Activated T-helper 1 cell treated with anti-CD3 and anti-CD28 coated beads, Interleukin-2, amount 50 U/mL, for 16 hours (primary cell): Measurements from ENCODE around the gene AAMDC.
"Not testable (repeated sequence)": the region's sequence is repeated elsewhere in the genome, so short reads cannot be mapped to it uniquely, and the experiment has no call there.

ENCODE experiments used
- DNase-seq, 2 donors: peaks; one replicate each; pipeline ENCODE4 v3.0.0-alpha.2; 2020; ENCODE audit warnings: low read depth in 1 of 2, low spot score in 1 of 2

The AAMDC gene

DNA sequence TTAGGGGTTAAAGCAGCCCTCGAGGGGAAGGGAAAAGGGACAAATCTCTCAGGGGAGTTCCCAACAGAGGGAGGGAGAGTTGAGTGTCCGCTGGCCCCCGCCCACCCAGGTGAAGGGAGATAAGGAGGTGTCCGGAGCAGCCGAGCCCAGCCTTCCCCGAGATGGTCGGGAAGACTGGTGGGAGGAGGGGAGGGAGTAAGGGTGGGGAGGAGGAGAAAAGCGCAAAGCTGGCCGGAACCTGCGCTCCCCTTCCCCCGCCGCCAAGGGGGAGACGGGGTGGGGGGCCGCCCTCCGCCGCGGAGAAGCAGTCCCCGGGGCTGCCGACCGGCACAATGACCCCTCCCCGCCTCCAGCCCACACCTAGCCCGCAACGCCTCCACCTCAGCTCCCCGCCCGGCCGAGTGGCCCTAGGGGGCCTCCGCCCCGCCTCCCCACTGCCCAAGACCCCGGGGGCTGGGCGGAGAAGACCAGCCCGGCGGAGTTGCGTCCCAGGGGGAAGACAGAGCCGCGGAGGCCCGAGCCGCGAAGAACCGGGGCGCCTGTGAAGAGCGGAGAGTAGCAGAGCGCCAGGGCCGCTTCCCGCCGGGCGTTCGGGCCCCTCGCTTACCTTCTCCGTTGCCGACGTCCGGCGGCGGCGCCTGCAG, 901 bp upstream of the AAMDC start:
- DNase-seq = peak in 1 of 2 donors; percentile 20

DNA sequence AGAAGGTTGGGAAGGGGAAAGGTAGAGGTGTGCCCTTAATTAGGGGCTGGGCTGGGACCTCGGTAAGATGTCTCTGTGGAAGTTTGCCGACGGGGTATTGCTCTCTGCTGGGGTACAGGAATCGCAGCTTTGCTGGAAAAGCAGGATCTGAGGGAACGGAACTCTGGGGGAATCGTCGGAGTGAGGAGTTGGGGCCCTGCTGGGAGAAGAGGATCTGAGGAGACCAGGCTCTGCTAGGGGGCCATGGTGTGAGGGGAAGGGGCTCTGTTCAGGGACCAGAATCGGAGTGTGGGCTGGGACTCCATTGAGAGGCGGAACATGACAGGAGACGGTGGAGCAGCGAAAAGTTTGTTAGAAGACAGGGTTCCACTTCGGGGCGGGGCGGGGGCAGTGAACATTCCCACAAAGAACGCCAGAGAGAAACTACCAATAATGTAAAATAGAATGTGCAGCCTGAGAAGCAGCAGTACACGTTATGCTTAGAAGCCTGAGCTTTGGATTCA, 456 bp downstream of the AAMDC start:
- peak in 1 of 2 donors; percentile 1 for DNase-seq

- DNase-seq = not testable (repeated sequence)
These were observed 1.2 kb downstream of the AAMDC start for GRCh38 chr11:77822126-77822525.

DNA sequence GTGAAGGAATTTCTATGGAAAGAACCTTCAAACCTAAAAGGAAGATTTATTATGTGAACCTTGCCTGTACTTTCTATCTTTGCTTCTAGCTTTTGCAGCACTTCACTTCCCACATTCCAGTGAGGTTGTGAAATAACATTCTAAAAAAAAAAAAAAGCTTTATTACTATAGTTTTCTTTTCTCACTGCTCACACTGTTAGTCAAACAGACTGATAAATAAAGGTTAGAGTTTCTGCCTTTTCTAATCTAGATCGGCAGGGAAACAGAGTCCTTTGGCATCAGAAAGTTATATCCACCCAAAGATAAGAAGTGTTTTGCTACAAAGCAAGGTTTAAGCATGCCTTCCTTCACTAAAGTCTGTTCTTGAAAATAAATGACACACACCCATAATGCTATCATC, 2.8 kb downstream of the AAMDC start:
- no peak for DNase-seq

DNA sequence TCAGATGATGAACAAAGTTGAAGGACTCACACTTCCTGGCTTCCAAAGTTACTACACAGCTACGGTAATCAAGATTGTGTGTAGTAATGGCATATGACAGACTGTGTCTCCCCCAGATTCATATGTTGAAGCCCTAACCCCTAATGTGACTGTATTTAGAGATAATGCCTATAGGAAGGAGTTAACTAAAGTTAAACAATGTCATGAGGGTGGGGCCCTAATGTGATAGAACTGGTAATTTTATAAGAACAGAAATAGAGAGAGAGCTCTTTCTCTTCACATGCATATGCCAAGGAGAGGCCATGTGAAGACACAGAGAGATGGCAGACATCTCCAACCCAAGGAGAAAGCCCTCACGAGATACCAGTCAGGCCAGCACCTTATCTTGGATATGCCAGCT, 8.0 kb downstream of the AAMDC start:
- no peak for DNase-seq

DNA sequence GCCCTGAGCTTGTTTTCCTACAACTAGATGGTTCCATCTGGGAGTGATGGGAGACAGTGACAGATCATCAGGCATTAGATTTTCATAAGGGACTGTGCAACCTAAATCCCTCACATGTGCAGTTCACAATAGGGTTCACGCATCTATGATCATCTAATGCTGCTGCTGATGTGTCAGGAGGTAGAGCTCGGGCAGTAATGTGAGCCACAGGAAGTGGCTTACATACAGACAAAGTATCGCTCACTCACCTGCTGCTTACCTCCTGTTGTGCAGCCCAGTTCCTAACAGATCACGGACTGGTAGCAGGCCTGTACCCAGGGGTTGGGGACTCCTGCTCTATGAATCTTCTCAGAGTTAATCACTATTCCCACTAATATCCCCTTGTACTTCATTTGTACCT, 12.4 kb downstream of the AAMDC start:
- DNase-seq = no peak

DNA sequence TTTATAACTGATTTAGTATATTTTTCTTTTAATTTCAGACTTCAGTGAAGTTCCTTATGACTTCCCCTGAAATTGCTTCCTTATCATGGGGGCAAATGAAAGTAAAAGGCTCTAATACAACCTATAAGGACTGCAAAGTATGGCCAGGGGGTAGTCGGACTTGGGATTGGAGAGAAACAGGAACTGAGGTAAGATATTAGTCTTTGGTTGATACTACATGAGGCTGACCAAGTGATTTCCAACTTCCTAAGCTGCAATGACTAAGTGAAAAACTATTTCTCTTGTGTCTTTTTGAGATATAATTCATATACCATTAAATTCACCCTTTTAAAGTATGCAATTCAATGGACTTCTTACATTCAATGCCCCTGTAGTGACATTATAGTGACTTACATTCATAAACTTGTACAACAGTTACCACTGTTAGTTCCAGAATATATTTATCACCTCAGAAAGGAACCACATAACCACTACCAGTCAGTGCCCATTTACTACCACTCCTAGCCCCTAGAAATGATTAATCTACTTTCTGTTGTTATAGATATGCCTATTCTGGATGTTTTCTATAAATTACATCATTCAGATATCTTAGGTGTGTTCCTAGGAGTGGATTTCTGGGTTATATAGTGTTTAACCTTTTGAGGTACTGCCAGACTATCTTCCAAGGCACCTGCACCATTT, 21.6 kb downstream of the AAMDC start:
- no peak for DNase-seq

- not testable (repeated sequence) for DNase-seq
These were observed 22.8 kb downstream of the AAMDC start for GRCh38 chr11:77843700-77844099.

- no peak for DNase-seq
These were observed 30.6 kb downstream of the AAMDC start for GRCh38 chr11:77851503-77851902.

DNA sequence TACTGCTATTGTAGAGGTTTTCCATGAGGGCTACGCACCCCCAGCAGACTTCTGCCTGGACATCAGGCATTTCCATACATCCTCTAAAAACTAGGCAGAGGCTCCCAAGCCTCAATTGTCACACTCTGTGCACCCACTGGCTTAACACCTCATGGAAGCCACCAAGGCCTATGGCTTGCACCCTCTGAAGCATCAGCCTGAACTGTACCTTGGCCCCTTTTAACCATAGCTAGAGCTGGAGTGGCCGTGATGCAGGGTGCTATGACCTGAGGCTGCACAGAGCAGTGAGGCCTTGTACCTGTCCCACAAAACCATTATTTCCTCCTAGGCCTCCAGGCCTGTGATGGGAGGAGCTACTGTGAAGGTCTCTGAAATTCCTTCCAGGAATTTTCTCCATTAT, 33.9 kb downstream of the AAMDC start:
- DNase-seq = no peak

DNA sequence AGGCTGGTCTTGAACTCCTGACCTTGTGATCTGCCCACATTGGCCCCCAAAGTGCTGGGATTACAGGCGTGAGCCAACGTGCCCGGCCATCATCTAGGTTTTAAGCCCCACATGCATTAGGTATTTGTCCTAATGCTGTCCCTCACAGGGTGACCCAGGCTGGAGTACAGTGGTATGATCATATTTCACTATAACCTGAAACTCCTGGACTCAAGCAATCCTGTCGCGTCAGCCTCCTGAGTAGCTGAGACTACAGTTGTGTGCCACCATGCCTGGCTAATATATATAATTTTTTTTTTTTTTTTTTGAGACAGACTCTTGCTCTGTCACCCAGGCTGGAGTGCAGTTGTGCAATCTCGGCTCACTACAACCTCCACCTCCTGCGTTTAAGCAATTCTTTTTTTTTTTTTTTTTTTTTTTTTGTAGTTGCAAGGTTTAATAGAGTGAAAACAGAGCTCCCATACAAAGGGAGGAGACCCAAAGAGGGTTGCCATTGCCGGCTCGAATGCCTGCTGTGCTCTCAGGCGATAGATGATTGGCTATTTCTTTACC, 37.0 kb downstream of the AAMDC start:
- DNase-seq = not testable (repeated sequence)

DNA sequence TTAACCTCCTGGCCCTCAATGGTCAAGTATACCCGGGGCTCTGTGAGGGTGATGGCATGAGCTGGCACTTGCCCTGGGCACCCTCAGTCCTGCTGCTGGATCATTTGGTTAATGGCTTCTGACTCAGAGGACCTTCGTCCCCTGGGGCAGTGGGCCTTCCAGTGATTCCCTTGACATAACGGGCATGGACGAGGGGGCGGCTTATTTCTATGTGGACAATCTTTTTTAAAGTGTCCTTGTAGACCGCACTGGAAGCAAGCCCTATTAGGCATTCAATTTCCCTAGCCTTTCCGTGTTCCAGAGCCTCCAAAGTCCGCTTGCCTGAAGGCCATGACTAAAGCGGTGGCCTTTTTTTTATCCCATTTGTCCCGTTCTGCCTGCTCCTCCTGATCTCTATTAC, 40.5 kb downstream of the AAMDC start:
- DNase-seq = not testable (repeated sequence)

GRCh38 chr11:77865805-77866204, 44.9 kb downstream of the AAMDC start:
- DNase-seq = no peak

DNA sequence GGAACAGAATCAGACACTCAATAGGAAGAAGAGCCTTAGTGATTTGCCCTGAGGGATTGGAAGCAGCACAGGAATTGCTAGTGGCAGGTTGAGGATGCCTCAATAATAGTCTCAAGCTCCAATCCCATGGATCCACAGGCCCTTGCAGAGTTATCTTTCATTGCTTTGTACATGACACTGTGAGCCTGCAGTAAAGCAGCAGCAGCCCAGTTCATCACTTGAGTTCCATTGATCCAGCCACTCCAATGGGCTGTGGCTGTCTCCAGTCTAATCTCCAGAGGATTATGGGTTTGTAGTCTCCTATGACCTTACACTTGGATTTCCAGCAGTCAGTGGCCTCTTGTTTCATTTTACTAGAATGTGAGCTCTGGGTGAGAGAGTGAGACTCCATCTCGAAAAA, 45.4 kb downstream of the AAMDC start:
- no peak for DNase-seq

DNA sequence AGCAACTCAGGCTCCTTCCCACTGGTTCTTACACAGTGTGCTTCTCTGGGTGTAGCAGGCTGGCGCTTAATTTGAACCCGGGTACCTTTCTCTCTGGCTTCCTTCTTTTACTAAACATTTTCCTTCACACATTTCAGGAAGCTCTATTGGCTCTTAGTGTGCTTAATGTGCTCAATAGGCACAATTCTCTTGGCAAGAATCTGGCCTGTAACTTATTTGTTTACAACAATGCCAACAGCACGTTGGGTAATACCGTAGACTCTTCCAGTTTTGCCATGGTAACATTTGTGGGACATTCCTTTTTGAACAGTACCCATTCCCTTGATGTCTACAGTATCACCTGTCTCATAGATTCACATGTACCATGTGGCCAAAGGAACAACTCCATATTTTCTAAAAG, 47.8 kb downstream of the AAMDC start:
- DNase-seq = no peak

DNA sequence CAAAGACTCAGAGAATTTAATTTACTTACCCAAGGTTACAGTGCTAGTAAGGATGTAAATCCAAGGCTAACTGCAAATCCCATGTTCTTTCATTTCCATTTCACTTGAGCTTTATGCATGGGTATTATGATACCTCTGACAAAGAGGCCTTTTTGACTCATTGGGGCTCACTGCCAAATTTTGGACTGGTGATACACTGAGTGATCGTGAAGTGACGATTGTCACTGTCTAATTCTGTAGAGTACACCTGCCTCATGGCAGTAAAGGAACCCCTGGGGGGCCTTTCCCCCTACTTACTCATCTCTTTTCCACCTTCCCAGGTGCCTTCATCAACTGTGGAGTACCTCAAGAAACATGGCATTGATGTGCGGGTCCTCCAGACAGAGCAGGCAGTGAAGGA, 50.9 kb downstream of the AAMDC start:
- no peak for DNase-seq

- no peak for DNase-seq
These were observed 52.4 kb downstream of the AAMDC start for GRCh38 chr11:77873345-77873744.

DNA sequence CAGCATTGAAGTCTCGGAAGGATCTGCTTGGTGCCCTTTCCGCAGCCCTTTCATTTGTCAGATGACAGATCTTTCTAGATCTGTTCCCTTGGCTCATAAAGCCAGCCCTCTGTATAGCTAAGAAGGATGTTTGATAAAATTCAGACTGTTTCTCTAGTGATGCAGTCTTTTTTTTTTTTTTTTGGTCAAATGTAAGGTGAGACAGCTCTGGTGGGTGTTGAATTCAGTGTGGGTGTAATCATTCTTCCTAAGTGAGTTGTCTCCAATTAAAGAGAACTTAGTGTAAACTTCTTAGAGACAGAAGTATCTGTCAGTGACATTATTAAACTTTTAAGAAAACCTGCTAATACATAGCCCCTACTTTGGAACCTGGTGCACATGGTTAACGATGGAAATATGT, 53.3 kb downstream of the AAMDC start:
- no peak for DNase-seq

- DNase-seq = no peak
These were observed 55.1 kb downstream of the AAMDC start for GRCh38 chr11:77876045-77876444.

GRCh38 chr11:77878247-77878646, 57.3 kb downstream of the AAMDC start:
- DNase-seq = not testable (repeated sequence)

GRCh38 chr11:77879218-77879617, 58.3 kb downstream of the AAMDC start:
- DNase-seq = no peak

GRCh38 chr11:77882396-77882795, 61.5 kb downstream of the AAMDC start:
- DNase-seq = no peak

- DNase-seq = no peak
These were observed 62.8 kb downstream of the AAMDC start for GRCh38 chr11:77883775-77884174.
